HK-2 (cell line): ENCODE data around the gene AHR.

Source experiments
- DNase-seq: peaks from one replicate; pipeline ENCODE4 v3.0.0-alpha.2; 2018; ENCODE audit not compliant: unreplicated experiment

The AHR gene

DNA sequence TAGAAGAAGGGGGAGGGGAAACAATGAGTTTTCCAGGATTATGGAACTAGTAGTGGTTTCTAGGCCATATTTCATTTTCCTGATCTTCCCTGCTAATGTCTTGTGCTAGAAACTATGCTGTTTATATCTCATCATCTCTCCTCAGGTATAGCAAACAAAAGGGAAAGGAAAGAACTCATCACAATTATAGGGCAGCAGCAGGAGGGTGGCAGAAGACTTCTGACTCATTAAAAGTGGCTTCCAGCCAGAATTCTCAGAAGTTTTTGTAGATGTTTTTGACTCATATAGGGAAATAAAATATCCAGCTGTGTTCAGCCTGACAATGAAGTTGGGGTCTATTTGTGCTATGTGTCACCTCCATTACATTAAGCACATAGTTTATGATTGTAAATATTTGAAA is 6.5 kb downstream of the AHR start:
- no peak for DNase-seq

DNA sequence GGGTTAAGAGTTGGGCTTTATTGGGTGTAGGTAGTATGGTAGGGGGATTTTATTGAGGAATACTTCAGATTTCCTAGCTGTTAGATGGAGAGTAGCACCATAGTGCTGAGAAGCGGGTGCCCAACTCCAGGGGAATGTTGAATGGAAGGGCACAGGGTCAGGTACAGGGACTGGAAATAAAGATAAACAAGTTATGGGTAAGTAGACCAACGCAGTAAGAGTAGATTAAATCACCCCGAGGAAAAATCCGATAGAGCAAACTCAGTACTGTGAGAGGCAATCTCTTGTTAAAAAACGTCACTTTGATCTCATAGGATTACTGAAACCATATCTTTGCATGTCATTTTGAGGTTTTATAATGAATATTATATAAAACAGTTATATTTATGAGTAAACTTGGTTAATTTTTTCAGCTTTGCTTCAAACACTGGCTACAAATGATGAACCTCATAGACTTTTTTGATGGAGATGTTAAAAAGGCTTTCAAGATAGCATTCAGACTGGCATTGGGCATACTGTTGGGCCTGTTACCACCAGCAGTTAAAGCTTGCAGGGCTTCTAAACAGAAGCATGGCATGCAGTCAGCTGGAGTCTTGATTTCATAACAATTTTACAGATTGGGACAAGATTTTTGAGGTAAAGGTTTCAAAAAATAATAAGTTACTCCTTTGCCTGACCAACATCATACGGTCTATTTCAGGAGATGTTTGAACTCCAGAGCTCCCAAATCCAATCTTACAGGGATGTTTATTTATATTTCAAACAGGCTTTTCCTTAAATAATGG is 7.1 kb downstream of the AHR start:
- no peak for DNase-seq

DNA sequence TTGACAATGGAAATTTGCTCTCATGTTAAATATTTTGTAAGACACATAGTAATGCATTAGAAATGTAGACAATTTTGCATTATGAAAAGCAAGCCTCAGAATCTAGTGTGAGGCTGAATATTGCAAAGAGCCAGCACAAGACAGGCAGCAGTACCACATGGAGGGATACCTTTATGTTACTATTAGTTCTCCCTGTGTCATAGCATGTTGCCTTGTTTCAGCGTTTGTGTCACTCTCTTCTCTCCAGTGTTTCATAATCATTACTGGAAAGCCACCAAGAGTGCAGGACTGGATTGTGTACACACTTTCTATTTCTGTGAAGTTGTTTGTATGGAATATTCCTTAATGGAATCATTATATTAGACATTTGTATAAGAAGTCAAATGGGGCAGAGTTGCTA is 8.5 kb downstream of the AHR start:
- DNase-seq, result no peak

DNA sequence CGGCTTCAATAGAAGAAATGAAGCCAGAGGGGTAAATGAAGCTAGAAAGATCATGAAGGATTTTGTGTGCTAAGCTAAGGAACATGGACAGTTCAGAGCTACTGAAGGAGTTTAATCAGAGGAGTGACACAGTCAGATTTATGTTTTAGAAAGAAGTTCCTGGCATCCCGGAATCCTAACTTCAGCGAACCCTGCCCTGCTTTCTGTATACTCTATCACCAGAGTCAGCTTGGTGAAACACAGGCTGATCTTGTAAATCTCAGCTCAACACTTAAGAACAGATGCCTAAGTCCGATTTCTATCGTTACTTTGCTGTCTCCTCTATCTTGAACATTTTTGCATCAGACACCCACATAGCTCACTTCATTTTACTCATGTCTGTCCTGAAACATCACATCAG is 9.1 kb downstream of the AHR start:
- no peak for DNase-seq

DNA sequence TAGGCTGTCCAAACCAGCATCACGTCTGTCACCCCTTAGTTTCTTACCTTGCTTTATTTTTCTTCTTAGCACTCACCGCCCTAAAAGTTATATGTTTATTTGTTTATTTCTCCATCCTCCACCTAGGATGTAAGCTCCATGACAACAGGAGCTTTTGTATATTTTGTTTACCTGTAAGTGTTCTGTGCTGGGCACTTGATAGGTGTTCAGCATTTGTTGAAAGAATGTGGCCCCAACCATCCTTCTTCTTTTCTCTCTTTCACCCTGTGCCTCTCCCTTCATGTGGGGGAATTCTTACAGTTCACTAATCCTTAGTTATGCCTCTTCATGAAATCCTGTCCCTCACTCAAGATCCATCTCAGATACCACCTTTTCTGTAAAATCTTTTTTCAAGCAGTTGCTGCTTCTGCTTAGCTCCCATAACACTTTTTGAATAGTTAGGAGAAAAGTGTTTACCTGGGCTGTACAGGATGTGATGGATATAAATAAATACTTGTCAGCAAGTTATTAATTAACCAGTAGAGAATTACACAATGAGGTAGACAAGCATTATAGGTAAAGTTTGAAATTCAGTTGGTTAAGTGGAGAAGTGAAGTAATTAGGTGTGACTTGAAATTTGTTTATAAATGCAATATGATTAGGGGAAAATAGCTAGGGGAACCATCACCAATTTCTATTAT is 9.7 kb downstream of the AHR start:
- no peak for DNase-seq

DNA sequence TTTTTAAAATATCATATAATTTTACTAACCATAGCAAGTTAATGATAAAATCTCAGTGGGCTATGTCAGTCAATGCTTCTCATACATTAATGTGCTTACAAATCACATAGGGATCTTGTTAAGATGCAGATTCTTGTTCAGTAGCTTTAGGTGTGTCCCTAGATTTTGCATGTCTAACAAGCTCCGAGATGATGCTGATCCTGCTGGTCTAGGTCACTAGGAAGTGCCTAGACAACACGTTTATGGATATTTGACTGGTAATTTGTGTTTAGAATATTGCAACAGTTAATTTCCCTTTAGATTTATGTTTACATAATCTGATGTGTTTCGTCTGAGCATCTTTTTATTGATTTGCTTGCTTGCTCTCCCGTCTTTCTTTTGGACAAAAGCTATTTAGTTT is 12.7 kb downstream of the AHR start:
- no peak for DNase-seq

DNA sequence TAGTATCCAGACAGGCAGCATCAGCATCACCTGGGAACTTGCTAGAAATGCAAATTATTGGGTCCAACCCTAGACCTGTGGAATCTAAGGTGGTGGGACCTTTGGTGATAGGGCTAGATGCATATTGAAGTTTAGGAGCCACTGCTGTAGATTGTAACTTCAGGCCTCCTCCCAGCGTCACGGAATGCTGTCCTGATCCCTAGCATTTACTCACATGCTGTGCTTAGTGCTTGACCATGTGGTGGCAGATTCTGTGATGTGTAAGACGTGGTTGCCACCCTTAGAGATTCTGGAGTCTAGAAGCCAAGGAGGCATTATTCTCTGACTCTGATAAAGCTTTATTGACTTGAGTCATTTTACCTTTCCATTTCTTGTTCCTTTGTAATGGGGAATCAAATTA is 13.5 kb downstream of the AHR start:
- no peak for DNase-seq

DNA sequence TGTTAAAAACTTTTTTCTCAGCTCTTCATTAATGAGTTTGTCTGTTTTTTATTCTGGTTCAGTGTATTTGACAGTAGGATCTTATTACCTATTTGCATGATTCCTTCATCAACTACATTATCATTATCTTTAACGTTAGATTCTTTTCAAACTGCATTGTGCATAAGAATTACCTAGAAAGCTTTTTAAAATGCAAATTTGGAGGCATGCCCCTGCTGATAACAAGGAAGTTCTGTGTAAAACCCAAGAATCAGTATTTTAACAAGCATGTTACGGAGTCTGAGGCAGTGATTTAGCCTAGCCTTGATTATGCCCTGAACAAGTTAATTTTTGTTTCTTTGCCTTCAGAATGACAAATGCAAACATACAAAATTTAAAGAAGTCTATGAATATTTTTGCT is 14.2 kb downstream of the AHR start:
- DNase-seq, result no peak

DNA sequence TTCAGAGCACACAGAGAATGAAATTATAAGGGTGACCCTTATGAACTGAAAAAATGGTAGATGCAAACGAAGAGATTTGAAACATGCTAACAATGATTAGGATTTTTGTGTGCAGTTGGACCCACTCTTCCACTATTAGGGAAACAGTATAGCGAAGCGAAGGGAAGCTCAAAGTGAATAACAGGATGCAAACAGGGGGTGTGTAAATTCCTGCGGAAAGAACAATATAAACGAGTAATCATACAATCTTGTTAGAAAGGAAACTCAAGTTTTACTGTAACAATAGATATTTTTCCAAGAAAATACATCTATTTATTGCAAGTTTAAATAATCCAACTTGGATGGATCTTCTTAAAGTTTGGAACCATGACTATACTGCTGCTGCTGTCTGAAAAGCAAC is 14.7 kb downstream of the AHR start:
- no peak for DNase-seq

DNA sequence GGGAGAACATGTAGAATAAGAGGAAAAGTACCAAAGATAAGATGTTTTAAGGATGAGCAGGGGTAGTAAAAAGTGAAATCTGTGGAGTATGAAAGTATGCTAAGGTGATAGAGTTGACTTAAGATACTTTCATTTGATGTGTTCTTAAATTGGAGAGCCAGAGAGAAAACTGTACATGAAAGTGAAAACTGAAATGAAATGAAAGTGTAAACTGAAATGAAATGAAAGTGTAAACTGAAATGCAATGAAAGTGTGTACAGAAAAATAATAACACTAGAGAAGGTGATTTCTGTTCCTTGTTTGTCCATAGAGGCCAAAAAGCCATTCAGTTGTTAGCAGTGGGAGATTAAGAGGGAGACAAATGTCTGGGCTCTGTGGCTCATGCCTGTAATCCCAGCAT is 17.5 kb downstream of the AHR start:
- DNase-seq, result no peak

DNA sequence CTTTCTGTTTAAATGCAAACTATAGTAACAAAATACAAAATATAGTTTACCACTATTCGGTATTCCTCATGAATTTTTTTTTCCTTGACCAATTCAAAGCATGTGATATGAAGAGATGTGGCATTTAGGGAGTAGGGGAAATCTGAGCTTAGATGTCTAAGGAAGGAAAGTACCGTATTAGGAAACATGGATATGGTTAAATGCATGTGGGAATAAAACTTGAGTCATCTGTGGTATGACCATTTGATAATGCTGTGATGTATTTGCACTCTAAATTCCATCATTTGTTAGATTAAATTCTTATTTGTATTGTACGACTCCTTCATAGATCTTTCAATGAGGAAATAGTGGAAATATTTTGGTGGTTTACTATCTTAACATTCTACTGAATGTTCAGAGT is 19.7 kb downstream of the AHR start:
- no peak for DNase-seq

DNA sequence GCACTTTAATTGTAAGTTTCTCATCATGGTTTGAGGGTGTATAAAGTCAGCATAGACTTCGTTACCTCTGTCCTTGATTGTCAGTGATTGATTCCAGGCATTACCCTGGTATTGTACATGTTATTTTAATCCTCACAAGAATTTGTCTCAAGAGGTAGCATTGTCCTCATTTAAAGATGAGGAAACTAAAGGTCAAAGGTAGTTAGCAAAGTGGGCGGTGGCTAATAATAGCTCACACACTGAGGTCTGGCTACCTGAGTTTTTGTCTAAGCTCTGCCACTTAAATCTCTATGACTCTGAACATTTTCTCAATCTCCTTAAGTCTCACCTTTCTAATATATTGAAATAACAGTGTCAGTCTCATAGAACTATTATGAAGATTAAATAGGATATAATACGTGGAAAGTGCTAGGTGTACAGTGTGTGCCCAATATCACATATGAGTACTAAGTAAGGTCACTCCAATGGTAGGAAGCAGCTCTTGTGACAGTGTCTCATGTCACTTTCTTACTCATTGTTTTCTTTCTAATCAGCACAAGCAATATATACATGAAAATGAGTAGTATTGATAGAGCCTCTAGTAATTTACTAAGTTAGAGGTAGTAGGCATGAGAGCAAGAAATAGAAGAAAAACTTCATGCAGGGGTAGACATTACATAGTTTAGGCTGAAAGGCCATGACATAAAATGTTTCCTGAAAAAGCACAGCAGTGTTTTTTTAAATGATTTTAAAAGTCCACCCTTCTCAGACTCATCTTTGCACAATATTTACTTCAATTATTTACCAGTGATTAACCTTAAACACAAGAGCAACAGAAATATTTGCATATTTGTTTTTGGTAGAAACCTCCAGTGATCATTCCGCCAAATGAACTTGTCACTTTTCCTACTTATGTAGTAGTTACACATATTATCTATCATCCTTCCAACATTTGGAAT is 21.0 kb downstream of the AHR start:
- DNase-seq, result no peak

DNA sequence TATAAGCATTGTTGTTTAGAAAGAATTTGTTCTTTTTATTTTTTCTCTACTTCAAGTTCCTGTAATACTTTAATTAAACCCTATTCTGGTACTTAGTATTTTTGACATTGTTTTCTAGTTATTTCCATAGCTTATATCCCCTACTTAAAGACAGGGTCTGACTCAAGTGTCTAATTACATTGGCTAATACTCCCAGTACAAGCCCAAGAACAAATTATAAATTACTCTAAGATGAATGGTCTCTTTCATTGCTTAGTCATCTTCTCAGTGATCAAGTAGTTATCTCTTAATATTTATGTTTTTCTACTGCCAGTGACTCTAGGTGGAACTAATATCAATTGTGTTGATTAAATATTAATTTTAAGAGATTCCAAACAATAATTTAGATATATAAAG is 21.6 kb downstream of the AHR start:
- no peak for DNase-seq

DNA sequence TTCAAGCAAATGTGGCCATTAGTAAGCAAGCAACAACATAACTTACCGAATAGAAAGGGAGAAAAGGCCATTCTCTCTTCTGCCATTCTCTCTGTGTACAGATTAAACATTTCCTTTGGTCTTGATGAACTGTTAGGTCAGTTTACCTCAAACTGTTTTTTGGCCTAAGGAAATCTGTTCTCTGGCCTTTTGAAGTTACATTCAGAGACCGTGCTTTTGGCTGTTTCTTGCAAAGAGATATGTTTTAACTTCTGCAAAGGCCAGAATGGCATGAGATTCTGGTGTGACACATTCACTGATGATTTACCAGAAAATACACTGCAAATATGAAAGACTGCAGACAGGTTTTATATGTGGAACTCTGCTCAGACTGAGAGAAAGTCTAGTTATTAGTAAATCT is 22.2 kb downstream of the AHR start:
- no peak for DNase-seq

DNA sequence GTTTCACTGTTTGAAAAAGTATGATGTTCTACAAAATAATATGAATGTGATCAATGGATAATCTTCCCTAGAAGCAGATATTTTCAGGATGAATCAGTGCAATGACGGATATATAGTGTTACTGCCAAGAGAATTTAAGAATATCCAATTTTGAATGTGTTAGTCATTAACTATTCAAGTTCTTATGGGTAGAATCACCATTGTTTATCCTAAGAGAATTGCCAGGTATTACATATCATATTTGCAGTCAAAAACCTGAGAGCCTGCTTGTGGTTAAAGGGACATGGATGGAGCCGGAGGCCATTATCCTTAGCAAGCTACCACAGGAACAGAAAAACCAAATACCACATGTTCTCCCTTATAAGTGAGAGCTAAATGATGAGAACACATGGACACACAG is 26.9 kb downstream of the AHR start:
- DNase-seq, result no peak

DNA sequence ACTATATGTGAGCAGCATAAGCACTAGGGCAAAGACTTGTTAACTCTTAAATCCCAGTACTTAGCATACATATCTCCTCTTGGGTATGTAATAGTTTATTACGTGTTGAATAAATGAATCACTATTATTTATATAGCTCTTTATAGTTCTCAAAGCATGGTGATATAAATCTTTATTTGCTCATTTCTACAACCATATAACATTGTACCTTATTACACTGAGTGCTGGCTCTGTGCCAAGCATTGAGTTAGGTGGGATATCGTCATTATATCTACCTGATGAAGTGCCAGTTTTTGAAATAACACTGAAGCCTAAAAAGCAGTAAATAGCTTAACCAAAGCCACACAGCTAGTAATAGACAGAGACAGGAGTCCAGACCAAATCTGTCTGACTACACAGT is 27.9 kb downstream of the AHR start:
- no peak for DNase-seq

DNA sequence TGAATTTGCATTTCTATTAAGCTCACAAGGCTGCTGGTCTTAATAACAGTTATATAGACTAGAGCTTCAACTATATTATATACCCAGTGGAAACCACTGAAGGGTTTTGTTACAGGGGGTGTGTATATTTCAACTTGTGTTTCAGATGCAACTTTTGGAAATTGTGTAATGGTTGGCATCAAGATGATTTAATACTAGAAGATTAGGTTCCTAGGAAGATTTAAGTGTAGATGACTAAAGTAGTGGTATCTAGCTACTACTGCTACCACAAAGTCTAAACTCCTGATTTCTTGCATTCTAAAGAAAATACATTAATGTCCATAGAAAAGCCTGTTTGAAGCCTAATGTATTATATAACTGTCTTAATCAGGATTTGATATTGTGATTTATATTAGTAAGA is 30.2 kb downstream of the AHR start:
- DNase-seq, result no peak

DNA sequence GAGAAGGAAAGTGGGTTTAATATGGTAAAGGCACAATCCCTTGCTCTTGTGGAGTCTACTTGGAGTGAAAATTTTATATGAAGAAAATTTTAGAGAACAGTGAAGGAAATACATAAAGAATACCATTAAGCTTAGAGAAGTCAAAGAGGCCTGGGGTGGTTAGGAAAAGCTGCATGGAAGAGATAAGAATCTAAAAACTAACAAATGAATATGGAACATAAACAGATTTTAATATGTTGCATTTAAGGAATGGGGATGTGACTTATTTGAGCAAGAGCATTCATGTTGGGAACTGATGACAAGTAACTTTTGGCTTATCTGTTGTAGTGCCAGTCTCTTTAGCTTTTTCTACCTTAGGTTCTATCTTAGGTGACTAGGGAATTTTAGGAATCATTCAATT is 31.0 kb downstream of the AHR start:
- no peak for DNase-seq

DNA sequence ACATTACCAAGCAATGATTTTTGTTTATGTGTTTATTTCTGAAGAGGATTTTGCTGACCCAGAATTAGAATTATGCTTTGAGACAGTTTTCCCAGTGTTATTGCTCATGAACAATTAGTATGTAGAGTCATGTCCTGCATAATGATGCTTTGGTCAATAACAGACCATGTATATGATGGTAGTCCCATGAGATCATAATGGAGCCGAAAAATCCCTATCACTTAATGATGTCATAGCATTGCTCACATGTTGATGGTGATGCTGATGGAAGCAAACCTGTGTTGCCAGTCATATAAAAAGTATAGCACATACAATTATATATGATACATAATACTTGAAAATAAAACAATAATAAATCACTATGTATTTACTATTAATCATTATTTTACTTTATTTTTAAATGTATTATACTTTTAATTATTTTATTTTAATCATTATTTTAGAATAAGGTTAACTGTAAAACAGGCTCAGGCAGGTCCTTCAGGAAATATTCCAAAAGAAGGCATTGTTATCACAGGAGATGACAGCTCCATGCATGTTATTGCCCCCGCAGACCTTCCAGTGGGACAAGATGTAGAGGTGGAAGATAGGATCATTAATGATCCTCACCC is 33.5 kb downstream of the AHR start:
- no peak for DNase-seq

DNA sequence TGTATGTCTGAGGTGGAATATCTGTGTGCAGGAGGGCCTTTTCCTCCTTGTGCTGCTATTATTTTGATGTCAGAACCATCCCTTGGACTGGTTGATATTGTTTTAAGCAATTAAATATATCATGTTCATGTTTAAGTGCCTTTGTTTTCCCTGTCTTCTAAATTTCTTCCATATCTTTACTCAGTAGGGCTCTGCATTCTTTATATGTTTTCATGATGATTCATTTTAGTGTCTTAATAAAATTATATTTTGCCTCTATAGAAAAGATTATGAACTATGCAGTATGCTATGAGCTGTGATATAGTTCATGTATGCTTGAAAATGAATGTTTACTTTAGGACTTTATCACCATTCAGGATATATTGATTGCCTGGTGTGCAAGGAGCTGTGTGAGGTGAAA is 34.8 kb downstream of the AHR start:
- DNase-seq, result no peak

DNA sequence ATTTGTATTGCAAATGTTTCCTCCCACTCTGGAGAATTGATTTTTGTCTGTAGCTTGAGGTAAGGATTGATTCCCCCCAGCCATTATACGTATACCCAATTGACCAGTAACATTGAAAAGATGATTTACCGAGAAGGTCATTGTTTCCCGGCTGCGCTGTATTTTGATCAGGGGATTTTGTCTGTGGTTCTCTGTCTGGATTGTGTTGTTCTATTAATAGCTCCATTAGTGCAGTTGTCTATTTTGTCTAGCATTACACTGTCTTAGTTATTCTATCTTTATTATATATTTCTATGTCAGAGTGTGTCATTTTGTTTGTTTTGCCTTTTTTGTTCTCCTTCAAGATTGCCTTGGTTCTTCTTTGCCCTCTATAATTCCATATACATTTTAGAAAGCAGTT is 37.7 kb downstream of the AHR start:
- DNase-seq, result no peak

DNA sequence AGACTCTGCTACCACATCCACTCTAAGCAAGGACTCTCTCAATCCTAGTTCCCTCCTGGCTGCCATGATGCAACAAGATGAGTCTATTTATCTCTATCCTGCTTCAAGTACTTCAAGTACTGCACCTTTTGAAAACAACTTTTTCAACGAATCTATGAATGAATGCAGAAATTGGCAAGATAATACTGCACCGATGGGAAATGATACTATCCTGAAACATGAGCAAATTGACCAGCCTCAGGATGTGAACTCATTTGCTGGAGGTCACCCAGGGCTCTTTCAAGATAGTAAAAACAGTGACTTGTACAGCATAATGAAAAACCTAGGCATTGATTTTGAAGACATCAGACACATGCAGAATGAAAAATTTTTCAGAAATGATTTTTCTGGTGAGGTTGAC is 40.7 kb downstream of the AHR start:
- no peak for DNase-seq
